ENCODE data around the gene ZKSCAN7.
A peak's percentile ranks its signal among the peaks of the same experiment; 100 is the strongest.

ZKSCAN7 gene

DNA sequence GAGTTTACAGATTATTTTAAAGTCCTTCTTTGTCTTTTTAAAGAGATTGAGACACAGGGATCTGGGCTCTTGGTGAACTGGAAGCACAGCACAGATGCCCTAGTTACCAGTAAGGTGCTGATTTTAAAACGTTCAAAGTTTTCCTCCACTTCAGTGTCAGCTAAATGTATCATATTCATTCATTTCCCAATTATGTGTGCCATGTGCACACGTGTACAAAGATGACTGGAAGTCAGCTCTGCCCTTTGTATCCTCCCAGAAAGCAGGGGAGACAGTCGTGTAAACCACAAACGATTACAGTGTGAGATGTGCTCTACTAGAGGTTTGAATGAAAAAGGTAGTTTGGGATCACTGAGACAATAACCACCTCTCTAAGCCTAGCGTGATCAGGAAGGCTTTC lies 730 bp downstream of the ZKSCAN7 start:
- peaks cover 16% of the 10 kb centered on the region for H3K4me1 ChIP-seq (ENCODE audit: control insufficient read depth, low read length)
- H3K9me2 ChIP-seq (replicated peaks; ENCODE audit: control insufficient read depth, low read length), result no peaks in the 10 kb centered on the region
- H3K4me3 ChIP-seq (ENCODE audit: low read length), result peak overlapping the region; percentile 91
- no peak for TF ChIP-seq EZH2phosphoT487 (IDR thresholded peaks at IDR 0.05; ENCODE audit: borderline replicate concordance, low read length)
- TF ChIP-seq, protein P1, sequence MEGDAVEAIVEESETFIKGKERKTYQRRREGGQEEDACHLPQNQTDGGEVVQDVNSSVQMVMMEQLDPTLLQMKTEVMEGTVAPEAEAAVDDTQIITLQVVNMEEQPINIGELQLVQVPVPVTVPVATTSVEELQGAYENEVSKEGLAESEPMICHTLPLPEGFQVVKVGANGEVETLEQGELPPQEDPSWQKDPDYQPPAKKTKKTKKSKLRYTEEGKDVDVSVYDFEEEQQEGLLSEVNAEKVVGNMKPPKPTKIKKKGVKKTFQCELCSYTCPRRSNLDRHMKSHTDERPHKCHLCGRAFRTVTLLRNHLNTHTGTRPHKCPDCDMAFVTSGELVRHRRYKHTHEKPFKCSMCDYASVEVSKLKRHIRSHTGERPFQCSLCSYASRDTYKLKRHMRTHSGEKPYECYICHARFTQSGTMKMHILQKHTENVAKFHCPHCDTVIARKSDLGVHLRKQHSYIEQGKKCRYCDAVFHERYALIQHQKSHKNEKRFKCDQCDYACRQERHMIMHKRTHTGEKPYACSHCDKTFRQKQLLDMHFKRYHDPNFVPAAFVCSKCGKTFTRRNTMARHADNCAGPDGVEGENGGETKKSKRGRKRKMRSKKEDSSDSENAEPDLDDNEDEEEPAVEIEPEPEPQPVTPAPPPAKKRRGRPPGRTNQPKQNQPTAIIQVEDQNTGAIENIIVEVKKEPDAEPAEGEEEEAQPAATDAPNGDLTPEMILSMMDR (IDR thresholded peaks at IDR 0.05; ENCODE audit: low read depth, low read length, poor library complexity, severe bottlenecking), result no peak
- no peaks in the 10 kb centered on the region for H4K20me1 ChIP-seq (ENCODE audit: control insufficient read depth, insufficient read depth, low read depth, low read length)
- peak overlapping the region; percentile 88 for H3K4me2 ChIP-seq (ENCODE audit: low read length)
- H3K9me3 ChIP-seq (ENCODE audit: control insufficient read depth, insufficient read depth, low read length), result peaks cover 5% of the 10 kb centered on the region; the same call in 1 of the 2 replicates
- peaks cover 12% of the 10 kb centered on the region for H3K79me2 ChIP-seq (ENCODE audit: control insufficient read depth, low read length)
- no peak overlapping the region for H3K27ac ChIP-seq (ENCODE audit: low read depth, low read length)
- no peaks in the 10 kb centered on the region for H3F3A ChIP-seq (ENCODE audit: control insufficient read depth, insufficient read depth)
- no peaks in the 10 kb centered on the region for H3K27me3 ChIP-seq (ENCODE audit: control insufficient read depth, low read length)
- peaks cover 14% of the 10 kb centered on the region for H3K36me3 ChIP-seq (ENCODE audit: control insufficient read depth, low read length)

GRCh38 chr3:44557074-44557473 lies 2.1 kb downstream of the ZKSCAN7 start:
- peaks cover 12% of the 10 kb centered on the region for H3K79me2 ChIP-seq (ENCODE audit: control insufficient read depth, low read length)
- H3K27me3 ChIP-seq (ENCODE audit: control insufficient read depth, low read length), result no peaks in the 10 kb centered on the region
- no peak for TF ChIP-seq EZH2phosphoT487 (IDR thresholded peaks at IDR 0.05; ENCODE audit: borderline replicate concordance, low read length)
- TF ChIP-seq, protein P1 (IDR thresholded peaks at IDR 0.05; ENCODE audit: low read depth, low read length, poor library complexity, severe bottlenecking), result no peak
- H3F3A ChIP-seq (ENCODE audit: control insufficient read depth, insufficient read depth), result no peaks in the 10 kb centered on the region
- peaks cover 16% of the 10 kb centered on the region for H3K4me1 ChIP-seq (ENCODE audit: control insufficient read depth, low read length)
- H3K36me3 ChIP-seq (ENCODE audit: control insufficient read depth, low read length), result peaks cover 25% of the 10 kb centered on the region
- H3K4me3 ChIP-seq (ENCODE audit: low read length), result no peak overlapping the region
- H3K9me2 ChIP-seq (replicated peaks; ENCODE audit: control insufficient read depth, low read length), result no peaks in the 10 kb centered on the region
- no peaks in the 10 kb centered on the region for H4K20me1 ChIP-seq (ENCODE audit: control insufficient read depth, insufficient read depth, low read depth, low read length)
- H3K27ac ChIP-seq (ENCODE audit: low read depth, low read length), result no peak overlapping the region
- H3K9me3 ChIP-seq (ENCODE audit: control insufficient read depth, insufficient read depth, low read length), result peaks cover 19% of the 10 kb centered on the region; the same call in 1 of the 2 replicates
- H3K4me2 ChIP-seq (ENCODE audit: low read length), result no peak overlapping the region

DNA sequence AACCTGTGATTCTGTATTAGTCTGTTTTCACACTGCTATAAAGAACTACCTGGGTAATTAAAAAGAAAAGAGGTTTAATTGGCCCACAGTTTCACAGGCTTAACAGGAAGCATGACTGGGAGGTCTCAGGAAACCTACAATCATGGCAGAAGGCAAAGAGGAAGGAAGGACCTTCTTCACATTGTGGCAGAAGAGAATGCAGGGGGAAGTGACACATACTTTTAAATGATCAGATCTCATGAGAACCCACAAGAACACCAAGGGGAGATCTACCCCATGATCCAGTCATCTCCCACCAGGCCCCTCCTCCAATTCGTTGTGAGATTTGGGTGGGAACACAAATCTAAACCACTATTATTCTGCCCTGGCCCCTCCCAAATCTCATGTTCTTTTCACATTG lies 6.1 kb downstream of the ZKSCAN7 start:
- H3K9me3 ChIP-seq (ENCODE audit: control insufficient read depth, insufficient read depth, low read length), result peaks cover 18% of the 10 kb centered on the region; the same call in 1 of the 2 replicates
- peaks cover 2% of the 10 kb centered on the region for H3K4me1 ChIP-seq (ENCODE audit: control insufficient read depth, low read length)
- H3F3A ChIP-seq (ENCODE audit: control insufficient read depth, insufficient read depth), result no peaks in the 10 kb centered on the region
- peaks cover 4% of the 10 kb centered on the region for H3K79me2 ChIP-seq (ENCODE audit: control insufficient read depth, low read length)
- no peaks in the 10 kb centered on the region for H3K27me3 ChIP-seq (ENCODE audit: control insufficient read depth, low read length)
- H3K9me2 ChIP-seq (replicated peaks; ENCODE audit: control insufficient read depth, low read length), result no peaks in the 10 kb centered on the region
- H4K20me1 ChIP-seq (ENCODE audit: control insufficient read depth, insufficient read depth, low read depth, low read length), result no peaks in the 10 kb centered on the region
- H3K27ac ChIP-seq (ENCODE audit: low read depth, low read length), result no peak overlapping the region
- H3K4me3 ChIP-seq (ENCODE audit: low read length), result no peak overlapping the region
- H3K4me2 ChIP-seq (ENCODE audit: low read length), result no peak overlapping the region
- H3K36me3 ChIP-seq (ENCODE audit: control insufficient read depth, low read length), result peaks cover 29% of the 10 kb centered on the region
- no peak for TF ChIP-seq EZH2phosphoT487 (IDR thresholded peaks at IDR 0.05; ENCODE audit: borderline replicate concordance, low read length)
- TF ChIP-seq, protein P1 (IDR thresholded peaks at IDR 0.05; ENCODE audit: low read depth, low read length, poor library complexity, severe bottlenecking), result no peak

Measured in DOHH2 (cell line).